GM20431 (cell line): ENCODE results near the gene TWIST1.

Experiments used
- in situ Hi-C: fragments of 300-500 bp; cut with MseI, MboI; formaldehyde crosslinking; loops from one replicate; pipeline ENCODE4 v1.15.0; 2020; ENCODE audit warnings: low sequenced_read_pairs; ENCODE audit not compliant: unreplicated experiment

TWIST1 gene

DNA sequence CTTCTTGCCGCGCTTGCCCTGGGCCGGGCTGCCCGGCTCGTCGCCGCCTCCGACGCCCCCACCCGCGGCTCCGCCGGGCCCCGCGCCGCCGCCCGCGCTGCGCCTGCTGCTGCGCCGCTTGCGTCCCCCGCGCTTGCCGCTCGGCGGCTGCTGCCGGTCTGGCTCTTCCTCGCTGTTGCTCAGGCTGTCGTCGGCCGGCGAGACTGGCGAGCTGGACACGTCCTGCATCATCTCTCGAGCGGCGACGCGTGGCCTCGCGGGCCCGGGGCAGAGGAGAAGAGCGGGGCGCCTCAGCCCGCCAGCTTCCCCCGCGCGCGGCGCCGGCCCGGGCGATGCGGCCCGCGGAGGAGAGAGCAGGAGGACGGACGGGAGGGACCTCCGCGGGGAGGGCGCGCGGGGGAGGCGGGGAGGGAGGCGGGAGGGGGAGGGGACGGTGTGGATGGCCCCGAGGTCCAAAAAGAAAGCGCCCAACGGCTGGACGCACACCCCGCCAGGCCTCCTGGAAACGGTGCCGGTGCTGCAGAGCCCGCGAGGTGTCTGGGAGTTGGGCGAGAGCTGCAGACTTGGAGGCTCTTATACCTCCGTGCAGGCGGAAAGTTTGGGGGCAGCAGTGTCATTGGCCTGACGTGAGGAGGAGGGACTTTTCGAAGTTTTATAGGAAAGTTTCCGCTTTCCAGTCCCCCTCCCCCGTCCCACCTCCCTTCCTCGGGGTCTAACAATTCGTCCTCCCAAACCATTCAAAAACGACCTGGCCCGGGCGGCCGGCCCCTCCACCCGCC, at the start of gene TWIST1:
Gene TWIST1 (minus strand): TSS at position 546 of the 779 bp plus-strand sequence. CDS start 315 bp downstream, at position 231.
- in situ Hi-C loops = no loop called here

DNA sequence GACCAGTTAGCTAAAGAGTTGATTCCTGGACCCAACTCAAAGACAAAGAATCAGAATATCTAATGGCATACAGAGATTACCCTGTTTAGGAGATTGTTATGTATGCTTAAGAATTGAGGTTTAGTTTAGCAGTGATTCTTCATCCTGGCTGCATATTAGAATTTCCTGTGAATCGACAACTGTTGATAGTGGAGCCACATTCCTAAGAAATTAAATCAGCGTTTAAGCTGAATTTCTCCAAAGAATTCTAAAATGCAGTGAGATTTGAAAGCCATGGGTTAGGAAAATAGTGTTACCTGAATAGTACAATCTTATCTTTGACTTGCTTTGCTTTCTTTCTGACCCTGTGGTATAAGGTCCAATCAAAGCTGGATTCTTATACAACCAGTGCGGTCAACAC, 44.2 kb upstream of the TWIST1 start:
- in situ Hi-C loops = no loop called here

DNA sequence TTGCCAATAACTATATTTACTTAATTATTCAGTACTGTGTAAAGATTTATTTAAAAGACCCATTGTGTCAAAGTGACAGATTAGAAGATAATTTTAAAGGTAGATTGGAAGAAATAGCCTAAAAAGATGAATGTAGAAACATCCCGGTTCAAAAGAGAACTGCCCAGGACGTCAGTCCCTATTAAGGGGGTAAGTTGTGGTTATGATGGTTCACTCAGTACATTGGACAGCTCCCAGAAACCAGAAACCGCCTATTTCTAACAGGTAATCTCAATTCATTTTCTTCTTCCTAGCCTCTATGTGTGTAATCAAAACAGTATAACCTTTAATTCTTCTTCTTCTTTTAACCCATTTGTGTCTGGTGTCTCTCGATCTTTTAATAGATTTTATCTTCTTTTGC, 29.3 kb upstream of the TWIST1 start:
- in situ Hi-C loops = no loop called here

DNA sequence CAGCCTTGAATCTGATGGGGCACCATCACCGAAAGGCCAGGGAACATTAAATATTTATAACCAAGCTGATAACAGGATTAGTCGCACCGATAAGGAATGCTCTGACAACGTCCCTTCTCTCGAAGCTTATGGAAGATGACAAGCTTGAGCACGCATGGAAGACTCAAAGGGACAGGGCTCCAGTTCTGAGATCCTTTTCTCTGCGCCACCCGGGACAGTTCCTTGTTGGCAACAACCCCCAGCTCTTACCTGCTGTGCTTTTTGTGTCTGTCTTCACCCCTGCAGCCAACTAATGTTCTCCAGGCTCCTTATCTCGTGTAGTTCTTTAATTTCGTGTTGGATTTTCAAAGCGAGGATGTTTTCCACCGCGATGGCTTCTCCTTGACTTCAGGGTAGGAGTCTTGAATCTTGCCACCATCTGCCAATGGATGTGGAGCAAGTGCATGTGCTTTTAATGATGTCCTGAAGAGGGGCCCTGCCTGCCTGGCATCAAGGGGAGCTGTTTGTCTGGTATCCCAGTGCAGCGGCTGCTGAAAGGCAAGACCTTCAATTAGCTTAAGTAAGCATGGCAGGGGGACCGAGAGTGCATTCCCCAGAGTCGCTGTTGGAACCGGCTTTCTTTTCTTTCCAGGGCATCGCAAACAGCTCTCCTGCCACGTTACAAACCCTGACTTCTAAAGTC, 28.1 kb upstream of the TWIST1 start:
- in situ Hi-C loops = no loop called here

DNA sequence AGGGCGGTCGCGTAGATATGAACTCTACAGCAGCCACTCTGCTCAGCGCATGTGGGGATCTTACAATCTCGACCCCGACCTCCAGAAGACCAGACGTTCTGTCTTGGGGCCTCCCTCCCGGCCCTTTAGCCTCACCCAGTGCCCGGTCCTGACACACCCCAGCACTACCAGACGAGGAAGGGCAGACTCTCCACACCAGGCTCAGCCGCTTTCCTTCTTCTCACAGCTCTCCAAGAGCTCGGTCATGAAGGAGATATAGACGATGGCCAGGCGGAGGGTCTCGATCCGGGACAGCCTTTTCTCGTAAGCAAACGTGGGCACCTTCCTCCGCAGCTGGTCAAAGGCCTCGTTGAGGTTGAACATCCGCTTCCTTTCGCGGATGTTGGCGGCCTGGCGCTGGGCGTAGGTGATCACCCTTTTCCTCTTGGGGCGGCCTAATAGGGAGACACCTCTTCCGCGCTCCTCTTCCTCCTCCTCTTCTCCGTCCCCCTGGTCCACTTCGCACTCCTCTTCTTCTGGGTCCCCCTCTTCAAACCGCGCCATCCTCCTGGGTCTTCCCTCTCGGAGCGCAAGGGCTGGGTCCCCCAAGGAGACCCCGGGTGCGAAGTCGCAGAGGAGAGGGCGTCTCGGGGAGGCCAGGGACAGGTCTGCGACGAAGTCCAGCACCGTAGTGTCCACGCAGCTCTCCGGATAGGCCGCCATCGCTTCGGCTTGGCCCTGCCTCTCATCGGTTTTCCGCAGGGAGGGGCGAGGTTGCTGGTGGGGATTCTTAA, 27.4 kb upstream of the TWIST1 start, which contains the start of gene FERD3L:
Gene FERD3L (minus strand): TSS at position 761 of the 773 bp plus-strand sequence. CDS start 59 bp downstream, at position 702.
- in situ Hi-C loops = no loop called here

DNA sequence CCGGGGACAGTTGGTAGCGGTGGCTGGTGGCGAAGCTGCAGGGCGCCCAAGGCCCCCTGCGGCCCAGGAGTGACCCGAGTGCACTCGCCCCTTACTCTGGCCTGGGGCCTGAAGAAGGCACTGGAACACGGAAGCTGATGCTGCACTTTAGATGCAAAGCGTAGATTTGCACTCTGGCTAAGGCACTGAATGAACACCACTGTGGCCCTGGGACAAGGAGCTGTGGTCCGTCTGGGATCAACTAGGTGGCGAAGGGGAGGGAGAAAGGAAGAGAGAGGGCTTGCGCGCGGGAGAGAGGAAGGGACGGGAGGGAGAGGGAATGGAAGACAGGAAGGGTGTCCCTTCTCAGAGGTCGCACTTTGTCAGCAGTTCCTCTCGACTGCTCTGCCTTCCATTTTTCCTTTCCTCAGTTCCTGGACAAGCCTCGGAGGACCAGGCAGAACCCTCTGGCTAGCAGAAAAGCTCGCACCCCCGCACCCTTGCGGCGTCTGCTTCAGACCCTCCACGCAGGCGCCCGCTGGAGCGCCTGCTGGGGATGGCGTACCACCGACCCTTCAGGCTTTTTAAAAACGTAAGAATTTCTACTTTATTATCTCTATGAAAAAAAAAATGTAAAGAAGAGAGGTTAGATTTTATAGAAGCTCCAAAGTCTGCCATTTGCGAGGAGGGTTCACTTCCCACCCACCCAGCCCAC, 26.6 kb upstream of the TWIST1 start:
- in situ Hi-C loops = no loop called here

DNA sequence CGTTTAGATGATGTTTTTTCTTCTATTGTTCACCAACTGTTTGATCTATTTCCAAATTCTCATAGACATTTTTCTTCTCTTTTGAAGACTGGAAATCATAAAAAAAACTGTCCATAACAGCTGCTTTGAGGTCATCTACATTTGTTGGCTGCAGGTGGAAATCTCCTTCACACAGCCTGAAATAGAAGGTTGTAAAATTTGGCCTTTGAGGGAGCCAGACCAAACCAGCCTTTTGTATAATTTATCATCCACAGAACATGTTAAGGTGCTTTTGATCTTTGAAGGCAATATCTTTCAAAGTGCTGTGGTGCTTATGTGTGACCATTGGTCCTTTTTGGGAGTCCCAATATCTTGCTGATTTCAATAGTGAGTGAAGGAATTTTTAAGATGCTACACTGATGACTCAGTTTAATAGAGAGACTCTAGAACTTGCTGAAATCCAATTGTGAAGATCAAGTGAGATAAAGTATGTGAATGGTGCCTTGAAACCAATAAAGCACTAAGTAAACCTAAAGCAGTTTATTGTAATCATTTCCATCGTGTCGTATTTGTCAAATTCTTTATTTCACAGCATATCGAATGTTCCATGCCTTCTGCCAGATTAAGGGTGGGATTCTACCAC, 22.4 kb upstream of the TWIST1 start:
- in situ Hi-C loops = no loop called here

DNA sequence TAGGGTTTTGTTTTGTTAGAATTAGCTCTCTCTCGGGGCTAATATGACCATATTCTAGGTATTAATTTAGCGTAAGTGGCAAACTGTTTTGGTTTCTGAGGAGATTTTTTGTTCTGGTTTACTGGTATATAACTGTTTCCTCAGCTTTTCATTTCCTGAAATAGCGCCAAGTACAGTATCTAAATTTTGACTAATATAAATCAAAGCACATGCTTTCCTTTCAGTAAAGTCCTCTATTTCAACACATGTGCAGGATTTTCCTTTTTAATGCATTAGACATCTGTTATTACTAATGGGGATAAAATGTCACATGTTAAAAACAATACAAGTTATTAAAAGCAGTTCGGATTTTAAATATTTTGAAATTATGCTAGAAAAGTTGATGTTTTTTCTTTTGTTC, 16.4 kb upstream of the TWIST1 start:
- in situ Hi-C loops = no loop called here

DNA sequence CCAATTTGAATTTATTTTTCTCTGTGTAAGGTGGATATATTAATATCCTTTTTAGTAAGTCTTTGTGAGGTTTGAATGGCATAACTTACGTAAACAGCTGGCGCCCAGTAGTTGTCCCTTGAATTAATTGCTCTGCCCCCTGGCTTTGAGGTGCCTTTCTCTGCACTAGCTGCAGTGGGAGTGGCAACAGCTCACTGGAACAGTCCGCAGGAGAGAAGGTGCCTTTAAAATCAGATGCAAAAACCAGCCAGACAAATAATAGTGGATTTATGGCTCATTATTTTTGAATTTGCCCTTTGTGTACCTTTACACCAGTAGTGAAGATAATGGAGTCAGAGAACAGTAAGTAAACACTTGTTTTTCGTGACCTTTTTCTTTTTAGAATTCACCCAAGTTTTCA, 16.0 kb upstream of the TWIST1 start:
- in situ Hi-C loops = no loop called here

DNA sequence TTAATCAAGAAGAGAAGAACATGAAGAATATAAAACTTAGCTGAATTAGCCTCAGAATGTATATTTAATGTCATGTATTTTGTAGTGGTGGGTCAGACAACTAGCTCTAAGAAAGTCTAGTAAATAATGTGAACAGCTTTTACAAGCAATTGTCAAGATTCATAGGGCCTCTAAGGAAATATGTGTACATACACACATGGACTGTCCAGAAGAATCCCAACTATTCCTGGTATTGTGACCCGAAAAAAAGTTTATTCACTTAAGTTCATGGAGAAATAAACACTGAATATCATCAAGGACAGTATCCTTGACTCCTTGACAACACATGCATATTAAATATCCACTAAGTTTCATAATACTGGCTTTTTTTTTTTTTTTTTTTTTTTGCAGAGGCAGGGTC, 11.4 kb upstream of the TWIST1 start:
- in situ Hi-C loops = no loop called here

DNA sequence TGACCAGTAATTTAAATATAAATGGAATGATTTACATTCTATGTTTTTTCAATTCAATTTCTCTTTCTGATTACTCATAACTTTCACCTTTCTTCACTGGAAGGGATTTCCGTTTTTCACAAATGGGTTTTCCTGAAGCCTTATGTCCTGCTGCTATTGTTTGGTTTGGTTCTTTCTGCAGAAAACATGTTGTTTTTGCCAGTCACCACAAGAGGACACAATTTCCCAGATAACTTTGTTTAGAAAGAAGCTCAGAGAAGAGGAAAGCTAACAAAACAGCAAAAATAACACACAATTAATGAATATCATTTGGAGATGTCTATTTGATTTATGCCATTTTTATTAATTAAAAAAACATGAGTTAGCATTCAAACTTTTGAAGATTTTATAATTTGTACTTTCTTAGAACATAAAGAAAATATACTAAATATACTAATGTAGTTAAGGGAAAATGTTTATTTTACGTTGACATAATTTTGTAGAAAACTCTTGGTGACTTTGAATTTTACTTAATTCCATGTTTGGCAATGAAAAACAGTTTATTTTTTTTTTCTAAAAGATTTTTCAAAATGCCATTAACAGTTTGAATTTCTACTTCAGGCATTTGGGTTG, 4.6 kb upstream of the TWIST1 start:
- in situ Hi-C loops = no loop called here

DNA sequence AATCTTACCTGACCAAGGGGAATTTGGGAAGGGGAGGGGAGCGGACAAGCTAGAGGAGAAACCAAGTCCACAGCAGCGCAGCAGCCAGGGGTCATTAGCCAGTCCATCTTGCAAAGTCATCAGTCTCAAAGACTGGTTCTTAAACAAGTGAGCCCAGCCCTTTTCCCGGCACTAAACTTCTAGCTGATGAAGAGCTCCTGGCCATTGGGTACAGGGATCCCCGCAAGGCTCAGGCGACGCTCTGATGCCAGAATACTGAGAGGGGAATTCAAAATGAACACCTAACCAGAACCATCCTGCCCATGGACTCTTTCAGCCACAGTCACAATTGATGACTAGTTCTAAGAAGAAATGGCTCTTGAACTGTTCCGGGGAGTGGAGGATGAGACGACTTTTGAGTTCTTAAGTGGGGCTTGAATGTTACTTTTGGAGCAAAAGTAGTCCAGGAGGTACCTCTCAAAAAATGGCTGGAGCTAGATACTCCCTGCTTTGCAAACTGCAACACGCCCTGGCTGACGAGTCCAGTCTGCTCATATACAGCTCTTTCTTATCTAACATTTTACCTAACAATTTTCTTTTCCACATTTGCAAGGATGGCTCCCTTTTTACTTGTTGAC, 2.5 kb upstream of the TWIST1 start:
- in situ Hi-C loops = no loop called here

DNA sequence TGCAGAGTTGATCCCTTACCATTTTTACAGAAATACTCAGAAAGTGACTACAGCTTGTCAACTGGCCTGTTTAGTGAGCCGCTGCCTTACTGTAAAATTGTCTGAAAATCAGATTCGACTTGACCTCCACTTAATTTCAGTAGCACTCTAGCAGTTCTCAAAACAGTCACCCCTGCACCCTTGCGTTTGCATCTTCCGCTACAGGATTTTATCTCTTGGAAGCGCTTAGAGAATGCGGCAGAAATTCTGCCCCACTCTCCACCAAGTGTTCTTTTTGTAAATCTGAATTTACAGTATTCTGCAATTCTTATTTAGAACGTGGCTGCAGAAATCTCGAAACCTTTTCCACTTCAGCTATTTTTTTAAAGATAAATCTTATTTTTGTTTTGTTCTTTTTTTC, 1.9 kb upstream of the TWIST1 start:
- in situ Hi-C loops = no loop called here

DNA sequence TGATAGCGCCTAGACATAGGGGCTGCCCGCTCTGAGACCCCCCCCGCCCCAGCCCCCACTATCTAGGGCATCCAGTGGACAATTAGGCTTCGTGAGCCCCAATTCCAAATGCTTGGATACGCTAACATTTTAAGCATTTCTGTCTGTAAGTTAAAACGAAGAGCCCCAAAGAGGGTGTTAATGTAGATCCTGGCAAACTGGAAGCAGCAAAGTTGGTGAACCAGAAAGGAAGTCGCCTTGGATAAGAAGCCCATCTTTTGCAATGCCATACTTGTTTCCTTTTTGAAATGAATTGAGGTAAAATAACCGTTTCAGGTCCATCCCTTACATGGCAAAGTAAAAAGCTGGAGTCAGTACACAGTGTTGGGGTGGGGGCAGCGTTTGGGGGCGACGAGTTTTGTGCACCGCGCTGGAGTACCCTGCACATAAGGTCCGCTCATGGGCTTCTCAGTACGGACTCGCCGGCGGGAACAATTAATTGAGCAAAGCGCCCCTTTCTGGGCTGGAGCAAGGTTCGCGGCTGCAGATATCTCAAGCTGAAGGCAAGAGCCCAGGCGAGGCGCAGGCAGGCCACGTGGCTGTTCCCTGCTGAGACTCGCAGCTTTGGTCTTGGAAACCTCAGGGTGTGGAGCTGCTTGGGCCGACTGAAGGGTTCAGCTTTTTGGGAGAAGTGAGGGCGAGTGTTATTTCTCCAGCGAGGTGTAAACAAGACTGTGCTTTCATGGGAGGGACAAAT, 1.4 kb upstream of the TWIST1 start:
- in situ Hi-C loops = no loop called here

DNA sequence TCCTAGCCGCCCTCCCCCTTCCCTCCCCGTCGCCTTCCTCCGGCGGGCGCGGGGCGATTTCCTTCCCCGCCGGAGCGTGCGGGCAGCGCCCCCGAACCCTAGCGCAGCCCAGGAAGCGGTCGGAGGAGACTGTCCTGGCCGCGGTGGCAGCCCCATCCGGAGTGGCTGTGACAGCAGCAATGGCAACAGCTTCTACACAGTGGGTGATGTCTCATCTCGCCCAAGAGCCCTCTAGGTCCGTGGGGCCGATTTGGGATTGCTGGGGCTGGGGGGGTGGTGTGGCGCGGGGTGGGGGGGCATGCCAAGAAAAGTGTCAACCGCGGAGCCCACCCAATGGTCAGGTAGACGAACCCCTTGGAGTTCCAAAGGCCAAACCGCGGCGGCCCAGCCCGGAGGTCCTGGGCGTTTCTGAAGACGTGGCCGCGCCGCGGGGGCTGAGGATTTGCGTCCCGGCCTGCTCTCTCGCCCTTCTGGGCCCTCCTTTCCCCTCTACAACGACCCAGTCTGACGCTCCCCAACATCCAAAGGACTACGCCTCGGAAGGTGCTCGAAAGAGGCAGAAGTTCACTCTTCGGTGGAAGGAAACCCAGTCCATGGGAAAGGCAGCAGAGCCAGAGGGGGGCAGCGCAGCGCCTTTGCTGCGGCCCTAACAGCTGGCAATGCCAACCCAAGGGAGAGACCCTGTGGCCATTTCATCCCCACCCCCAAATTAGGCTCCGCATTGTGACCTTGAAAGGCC, 603 bp upstream of the TWIST1 start:
- in situ Hi-C loops = no loop called here

DNA sequence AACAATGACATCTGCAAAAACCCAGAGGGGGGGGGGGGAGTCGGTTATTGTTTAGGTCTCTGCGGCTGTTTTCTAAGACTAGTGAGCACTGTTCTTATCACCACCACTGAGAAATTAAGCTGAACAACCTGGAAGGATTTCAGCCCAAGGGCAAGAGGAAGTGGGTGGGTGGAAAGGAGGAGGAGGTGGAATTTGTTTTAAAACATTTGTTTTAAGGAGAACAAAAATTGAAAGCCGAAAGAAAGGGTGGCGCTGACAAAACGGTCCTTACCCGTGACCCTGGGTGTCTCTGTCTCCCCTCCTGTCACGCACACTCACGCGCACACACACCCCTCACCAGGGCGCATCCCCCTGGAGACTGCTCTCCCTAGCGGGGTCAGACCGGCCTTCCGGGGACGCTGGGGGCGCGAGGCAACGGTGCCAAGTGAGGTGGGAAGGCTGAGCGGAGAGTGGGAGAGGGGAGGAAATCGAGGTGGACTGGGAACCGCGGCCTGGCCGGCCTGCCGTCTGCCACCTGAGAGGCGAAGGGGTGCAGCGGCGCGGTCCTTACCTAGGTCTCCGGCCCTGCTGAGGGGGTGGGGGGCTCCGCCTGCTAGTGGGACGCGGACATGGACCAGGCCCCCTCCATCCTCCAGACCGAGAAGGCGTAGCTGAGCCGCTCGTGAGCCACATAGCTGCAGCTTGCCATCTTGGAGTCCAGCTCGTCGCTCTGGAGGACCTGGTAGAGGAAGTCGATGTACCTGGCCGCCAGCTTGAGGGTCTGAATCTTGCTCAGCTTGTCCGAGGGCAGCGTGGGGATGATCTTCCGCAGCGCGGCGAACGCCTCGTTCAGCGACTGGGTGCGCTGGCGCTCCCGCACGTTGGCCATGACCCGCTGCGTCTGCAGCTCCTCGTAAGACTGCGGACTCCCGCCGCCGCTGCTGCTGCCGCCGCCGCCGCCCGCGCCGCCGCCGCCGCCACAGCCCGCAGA, 1.0 kb downstream of the TWIST1 start:
- in situ Hi-C loops = no loop called here

DNA sequence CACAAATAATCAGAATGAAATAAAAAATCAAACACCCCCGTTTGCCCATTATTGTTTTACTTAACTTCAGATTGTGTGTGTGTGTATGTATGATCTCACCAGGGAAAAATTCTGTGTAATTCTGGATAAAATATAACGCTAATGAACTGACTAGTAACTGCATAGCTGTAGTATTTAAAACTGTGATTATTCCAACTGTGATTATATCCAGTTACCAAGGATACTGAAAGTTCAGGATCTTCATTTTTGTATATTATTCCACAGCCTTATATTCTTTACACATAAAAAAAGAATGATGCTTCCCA, 2.9 kb downstream of the TWIST1 start:
- in situ Hi-C loops = no loop called here
